GOT3 (cell line): Measurements from ENCODE around the gene TGFB3.
A peak's percentile ranks its signal among the peaks of the same experiment; 100 is the strongest.
"Not testable (repeated sequence)": the region's sequence is repeated elsewhere in the genome, so short reads cannot be mapped to it uniquely, and the experiment has no call there.

ENCODE experiments used
- DNase-seq: peaks from one replicate; lab custom pipeline; 2025; ENCODE audit warnings: mixed read lengths; lab: John Stamatoyannopoulos, UW

Gene TGFB3

GRCh38 chr14:75981426-75982265 lies at the start of gene TGFB3:
Gene TGFB3 (minus strand): TSS chr14:75981995. CDS start chr14:75980893, 1,102 bp downstream.
- DNase-seq: peak; percentile 10

GRCh38 chr14:76024211-76024907 lies 42.6 kb upstream of the TGFB3 start:
- no peak for DNase-seq

DNA sequence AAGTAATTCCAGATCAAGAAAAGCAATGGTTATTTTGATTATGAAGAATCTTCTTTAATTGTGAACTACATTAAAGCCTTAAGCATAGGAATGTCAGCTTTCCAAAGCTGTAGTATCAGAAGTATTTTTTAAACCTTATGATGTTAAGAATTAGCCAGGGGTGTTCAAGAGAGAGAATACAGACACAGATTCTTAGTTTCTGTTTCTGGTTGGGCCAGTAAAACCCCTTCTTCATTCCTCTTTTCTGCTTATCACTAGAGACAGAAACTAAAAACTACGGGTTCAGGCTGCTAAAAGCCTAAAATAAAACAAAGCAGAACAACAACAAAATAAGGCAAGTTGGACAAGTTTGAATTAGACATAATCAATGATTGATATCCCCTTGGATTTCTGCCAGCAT lies 42.0 kb upstream of the TGFB3 start:
- no peak for DNase-seq

DNA sequence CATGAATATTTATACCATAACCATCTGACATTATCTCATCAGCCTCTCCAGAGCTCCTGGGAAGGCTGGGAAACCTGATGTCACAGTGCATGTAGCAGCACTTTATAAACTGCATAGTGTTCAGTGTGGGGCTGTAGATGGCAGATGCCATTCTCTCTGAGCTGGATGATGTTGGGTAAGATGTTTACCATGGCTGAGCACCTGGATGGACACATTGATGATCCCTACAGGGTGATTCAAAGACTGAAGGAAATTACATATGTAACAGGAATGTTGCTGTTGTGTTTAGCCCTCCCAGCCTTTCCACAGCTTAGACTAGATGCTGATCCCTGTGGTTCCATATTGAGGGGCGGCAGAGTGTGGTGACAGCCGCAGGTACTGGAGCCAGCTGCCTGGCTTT lies 41.2 kb upstream of the TGFB3 start:
- no peak for DNase-seq

- no peak for DNase-seq
Observed at GRCh38 chr14:76019676-76020075, 37.9 kb upstream of the TGFB3 start.

DNA sequence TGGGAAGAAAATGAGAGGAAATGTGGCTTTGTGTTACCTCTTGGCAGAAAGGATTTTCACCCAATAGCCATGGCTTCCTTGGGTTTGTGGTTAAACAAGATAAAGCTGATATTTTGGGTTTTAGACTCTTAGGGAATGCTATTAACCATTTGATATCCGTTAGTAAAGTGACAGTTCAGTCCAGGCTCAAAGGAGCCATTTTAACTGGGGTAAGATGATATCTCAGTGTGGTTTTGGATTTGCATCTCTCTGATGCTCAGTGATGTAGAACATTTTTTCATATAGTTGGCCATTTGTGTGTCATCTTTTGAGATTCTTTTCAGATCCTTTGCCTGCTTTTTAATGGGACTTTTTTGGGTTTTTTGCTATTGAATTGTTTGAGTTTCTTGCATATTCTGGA lies 33.9 kb upstream of the TGFB3 start:
- no peak for DNase-seq

DNA sequence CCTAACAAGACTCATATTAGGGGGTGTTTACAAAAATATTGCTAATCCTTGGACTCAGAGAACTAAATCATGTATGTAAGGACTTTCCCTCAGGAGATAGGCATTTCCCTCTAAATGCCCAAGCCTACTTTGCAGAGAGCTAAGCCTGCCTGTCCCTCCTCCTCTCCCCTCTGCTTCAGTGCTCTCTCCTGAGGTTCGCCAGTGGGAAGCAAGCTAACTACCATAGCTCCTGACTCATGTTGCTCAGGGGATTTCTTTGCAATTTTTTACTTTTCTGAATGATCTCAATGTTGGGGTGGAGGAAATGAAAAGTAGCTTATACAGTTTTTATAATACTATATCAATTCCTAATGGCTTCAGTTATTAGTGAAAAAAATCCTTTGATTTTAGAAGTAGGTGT lies 33.4 kb upstream of the TGFB3 start:
- no peak for DNase-seq

DNA sequence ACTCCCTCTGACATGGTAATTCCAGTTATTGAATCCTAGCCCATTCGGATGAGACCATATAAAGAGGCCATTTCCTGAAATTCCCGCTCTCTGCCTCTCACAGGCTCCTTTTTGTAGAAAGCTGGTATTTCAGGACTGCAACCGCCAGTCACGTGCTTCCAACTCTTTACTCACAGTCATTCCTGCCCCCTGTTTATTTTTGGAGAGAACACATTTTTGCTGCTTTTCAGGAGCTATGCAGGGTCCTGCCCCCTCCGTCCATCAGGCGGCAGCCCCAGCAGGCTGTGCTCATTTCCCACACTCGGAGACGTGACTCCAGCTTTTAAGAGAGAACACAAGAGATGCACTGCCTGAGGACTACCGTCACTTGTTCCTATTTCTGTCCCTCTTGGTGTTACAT lies 30.6 kb upstream of the TGFB3 start:
- DNase-seq: no peak

DNA sequence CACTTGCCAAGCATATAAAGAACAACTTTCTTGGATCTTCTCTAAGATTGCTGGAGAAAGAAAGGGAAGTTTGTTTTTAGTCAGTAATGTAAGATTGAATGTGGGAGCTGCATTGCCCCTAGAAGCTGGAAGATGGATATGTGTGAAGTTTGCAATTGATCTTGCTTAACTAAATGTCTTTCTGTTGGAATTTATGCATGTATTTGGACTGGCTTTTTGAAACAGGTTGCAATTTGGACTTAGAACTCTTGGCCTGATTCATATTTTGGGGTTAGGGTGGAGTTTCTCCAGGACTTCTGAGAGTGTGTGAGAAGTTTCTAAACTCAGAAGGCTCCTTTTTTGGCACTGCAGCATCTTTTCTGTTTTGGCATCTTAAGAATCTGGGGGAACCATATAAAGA lies 30.1 kb upstream of the TGFB3 start:
- DNase-seq: no peak

- not testable (repeated sequence) for DNase-seq
Observed at GRCh38 chr14:76009627-76010026, 27.8 kb upstream of the TGFB3 start.

DNA sequence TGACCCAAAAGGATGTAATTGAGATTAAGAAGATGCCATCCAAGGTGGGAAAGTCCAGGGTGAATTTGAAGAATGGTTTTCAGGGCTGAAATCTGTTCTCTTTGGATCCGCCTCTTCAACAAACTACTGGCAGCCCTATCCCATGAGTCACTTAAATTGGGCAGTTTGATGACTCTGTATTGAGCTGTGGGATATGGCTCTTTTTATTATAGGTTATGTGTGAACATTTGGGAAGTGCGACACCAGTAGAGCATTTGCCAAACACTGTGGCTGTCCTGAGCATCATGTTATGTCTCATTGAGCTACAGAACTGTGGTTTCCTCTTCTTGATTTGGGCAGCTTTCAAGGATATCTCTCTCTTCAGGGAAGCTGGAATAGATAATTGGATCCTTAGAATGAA lies 26.1 kb upstream of the TGFB3 start:
- no peak for DNase-seq

DNA sequence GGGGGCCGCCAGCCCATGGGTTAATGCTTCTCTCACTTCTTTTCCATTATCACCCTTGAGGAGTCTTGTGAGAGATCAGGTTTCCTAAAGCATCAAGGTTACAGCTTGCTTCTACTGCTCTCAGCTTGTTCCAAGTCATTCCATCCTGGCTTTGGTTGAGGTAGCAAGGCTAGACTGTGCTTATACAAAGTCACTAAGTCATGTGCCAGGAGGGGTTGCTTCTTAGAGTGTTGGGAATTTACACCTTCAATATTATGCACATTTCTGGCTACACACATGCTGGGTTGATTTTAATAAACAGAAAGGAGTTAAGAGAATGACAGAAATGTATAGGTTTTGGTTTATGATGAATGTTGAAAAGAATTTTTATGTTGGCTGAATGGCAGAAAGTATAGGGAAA lies 25.6 kb upstream of the TGFB3 start:
- DNase-seq: no peak

DNA sequence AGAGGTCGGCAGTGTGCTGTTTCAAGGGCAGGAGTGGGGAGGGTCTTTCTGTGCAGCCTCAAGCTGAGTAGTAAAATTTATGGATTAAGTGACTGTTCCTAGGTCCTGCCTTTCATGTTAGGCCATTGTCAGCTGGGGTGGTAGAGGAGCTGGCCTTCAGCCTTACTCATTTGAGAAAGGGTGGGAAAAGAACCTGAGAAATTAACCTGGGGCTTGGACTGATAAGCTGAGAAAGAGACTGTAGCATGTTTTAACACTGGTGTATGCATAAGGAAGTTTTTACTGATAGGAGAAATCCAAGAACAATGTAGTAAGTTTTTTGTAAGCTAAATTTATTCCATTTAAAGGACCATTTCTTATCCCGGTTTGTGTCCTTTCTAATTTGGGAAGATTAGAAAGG lies 24.5 kb upstream of the TGFB3 start:
- DNase-seq: no peak

DNA sequence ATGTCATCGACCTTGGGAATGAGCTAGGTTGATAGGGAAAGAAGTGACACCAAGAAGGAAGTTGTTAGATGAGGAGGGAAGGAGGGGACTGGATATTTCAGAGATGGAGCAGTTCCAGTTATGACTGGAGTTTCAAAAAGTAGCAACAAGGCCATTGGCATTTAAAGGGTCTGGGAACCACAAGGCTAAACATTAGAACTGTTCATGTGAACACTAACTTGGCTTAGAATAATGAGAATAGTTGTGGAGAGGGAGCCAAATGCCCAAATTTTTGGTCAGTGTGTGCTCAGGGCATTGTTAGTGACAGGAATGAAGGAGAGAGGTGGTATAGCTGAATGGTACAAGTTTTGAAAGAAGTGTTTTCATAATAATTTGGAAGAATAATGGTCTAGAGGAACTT lies 20.6 kb upstream of the TGFB3 start:
- no peak for DNase-seq

- no peak for DNase-seq
Observed at GRCh38 chr14:75999511-76000190, 17.9 kb upstream of the TGFB3 start.

- no peak for DNase-seq
Observed at GRCh38 chr14:75996488-75996887, 14.7 kb upstream of the TGFB3 start.

GRCh38 chr14:75995372-75996041 lies 13.7 kb upstream of the TGFB3 start:
- DNase-seq: no peak

GRCh38 chr14:75993567-75994041 lies 11.8 kb upstream of the TGFB3 start:
- no peak for DNase-seq

- no peak for DNase-seq
Observed at GRCh38 chr14:75991753-75992152, 10.0 kb upstream of the TGFB3 start.

- no peak for DNase-seq
Observed at GRCh38 chr14:75990297-75990696, 8.5 kb upstream of the TGFB3 start.

GRCh38 chr14:75989134-75989533 lies 7.3 kb upstream of the TGFB3 start:
- no peak for DNase-seq
